PFSK-1 (cell line): ENCODE results near the gene PTPN14.

Experiments used
- FOXP2 ChIP-seq: optimal IDR thresholded peaks from 2 replicates; pipeline ENCODE3; 2011; ENCODE audit warnings: borderline replicate concordance, control low read depth, inconsistent platforms; ENCODE audit not compliant: insufficient read depth; ENCODE audit errors: extremely low read length, extremely low read depth
- POLR2AphosphoS5 ChIP-seq: IDR thresholded peaks from 2 replicates; pipeline ENCODE4 v1.6.1; 2012; ENCODE audit warnings: low read depth, mild to moderate bottlenecking, control low read depth, low read length, moderate library complexity
- SIN3A ChIP-seq: IDR thresholded peaks from 2 replicates; pipeline ENCODE4 v1.6.1; 2012; ENCODE audit warnings: mild to moderate bottlenecking, low read length, moderate library complexity, borderline replicate concordance; ENCODE audit not compliant: insufficient read depth
- TAF1 ChIP-seq: IDR thresholded peaks from 2 replicates; pipeline ENCODE4 v1.6.1; 2012; ENCODE audit warnings: low read length, control low read depth, borderline replicate concordance; ENCODE audit not compliant: insufficient read depth
- TF ChIP-seq, protein P1 (sequence below), 2 experiments: IDR thresholded peaks; 2 replicates each; pipeline versions ENCODE4 v1.6.1 to v1.8.0; 2011 to 2012; ENCODE audit warnings: low read depth in 2 of 2, low read length in 2 of 2, control low read depth in 1 of 2, inconsistent platforms in 1 of 2, mild to moderate bottlenecking in 1 of 2, moderate library complexity in 1 of 2; ENCODE audit not compliant: insufficient read depth in 1 of 2

Gene PTPN14

DNA sequence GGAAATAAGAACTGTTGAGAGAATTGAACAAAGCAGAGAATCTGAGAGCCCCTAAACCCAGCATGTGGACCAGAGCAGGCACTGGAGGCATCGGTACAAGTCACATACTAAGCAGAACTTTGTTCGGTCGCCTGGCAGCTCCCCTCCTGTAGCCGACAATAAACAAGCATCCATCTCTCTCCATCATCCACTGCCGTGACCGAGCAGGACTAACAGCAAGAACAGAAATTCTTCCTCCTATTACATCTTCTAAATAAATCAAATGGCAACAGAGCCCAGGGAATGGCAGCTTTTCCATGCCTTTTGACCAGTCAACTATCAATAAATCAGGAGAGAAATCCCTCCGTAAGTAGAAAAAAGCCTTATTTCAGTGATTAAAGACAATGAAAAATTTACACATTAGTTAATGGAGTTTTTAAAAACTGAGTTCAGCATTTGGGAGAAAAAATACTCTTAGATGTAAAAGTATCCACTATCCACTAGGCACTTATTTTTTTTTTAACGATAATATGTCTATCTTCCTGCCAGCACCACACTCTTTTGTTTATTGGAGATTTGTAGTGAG is 36.5 kb downstream of the PTPN14 start:
- TF ChIP-seq FOXP2: no peak
- TF ChIP-seq SIN3A: no peak
- TF ChIP-seq TAF1: no peak
- TF ChIP-seq, protein P1, sequence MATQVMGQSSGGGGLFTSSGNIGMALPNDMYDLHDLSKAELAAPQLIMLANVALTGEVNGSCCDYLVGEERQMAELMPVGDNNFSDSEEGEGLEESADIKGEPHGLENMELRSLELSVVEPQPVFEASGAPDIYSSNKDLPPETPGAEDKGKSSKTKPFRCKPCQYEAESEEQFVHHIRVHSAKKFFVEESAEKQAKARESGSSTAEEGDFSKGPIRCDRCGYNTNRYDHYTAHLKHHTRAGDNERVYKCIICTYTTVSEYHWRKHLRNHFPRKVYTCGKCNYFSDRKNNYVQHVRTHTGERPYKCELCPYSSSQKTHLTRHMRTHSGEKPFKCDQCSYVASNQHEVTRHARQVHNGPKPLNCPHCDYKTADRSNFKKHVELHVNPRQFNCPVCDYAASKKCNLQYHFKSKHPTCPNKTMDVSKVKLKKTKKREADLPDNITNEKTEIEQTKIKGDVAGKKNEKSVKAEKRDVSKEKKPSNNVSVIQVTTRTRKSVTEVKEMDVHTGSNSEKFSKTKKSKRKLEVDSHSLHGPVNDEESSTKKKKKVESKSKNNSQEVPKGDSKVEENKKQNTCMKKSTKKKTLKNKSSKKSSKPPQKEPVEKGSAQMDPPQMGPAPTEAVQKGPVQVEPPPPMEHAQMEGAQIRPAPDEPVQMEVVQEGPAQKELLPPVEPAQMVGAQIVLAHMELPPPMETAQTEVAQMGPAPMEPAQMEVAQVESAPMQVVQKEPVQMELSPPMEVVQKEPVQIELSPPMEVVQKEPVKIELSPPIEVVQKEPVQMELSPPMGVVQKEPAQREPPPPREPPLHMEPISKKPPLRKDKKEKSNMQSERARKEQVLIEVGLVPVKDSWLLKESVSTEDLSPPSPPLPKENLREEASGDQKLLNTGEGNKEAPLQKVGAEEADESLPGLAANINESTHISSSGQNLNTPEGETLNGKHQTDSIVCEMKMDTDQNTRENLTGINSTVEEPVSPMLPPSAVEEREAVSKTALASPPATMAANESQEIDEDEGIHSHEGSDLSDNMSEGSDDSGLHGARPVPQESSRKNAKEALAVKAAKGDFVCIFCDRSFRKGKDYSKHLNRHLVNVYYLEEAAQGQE (IDR thresholded peaks at IDR 0.05; ENCODE audit: insufficient read depth in 1 of 2, low read depth in 2 of 2, low read length in 2 of 2): no peak
- TF ChIP-seq POLR2AphosphoS5: no peak

GRCh38 chr1:214514032-214514818 is 37.2 kb downstream of the PTPN14 start:
- TF ChIP-seq FOXP2: no peak
- no peak for TF ChIP-seq SIN3A
- TF ChIP-seq, protein P1 (IDR thresholded peaks at IDR 0.05; ENCODE audit: insufficient read depth in 1 of 2, low read depth in 2 of 2, low read length in 2 of 2): no peak
- no peak for TF ChIP-seq TAF1
- no peak for TF ChIP-seq POLR2AphosphoS5

- no peak for TF ChIP-seq SIN3A
- no peak for TF ChIP-seq POLR2AphosphoS5
- TF ChIP-seq FOXP2: no peak
- TF ChIP-seq, protein P1 (IDR thresholded peaks at IDR 0.05; ENCODE audit: insufficient read depth in 1 of 2, low read depth in 2 of 2, low read length in 2 of 2): no peak
- TF ChIP-seq TAF1: no peak
Measured at GRCh38 chr1:214513394-214513793, 38.0 kb downstream of the PTPN14 start.

- TF ChIP-seq TAF1 (no peak), SIN3A (no peak), FOXP2 (no peak), POLR2AphosphoS5 (no peak)
- TF ChIP-seq, protein P1 (IDR thresholded peaks at IDR 0.05; ENCODE audit: insufficient read depth in 1 of 2, low read depth in 2 of 2, low read length in 2 of 2): no peak
Measured at GRCh38 chr1:214511639-214511998, 39.8 kb downstream of the PTPN14 start.
